CD8-positive, alpha-beta memory T cell (primary cell): ENCODE data around the gene PDK1. TPM values are rescaled to one million over a fixed set of nuclear protein-coding genes. Genes with fewer than 3 reads are reported as not detected.

Source experiments
- CTCF ChIA-PET: fragments of 350-600 bp; sonication (Branson Sonifier 250); formaldehyde crosslinking; loops from one replicate; lab custom pipeline; 2021; ENCODE audit warnings: antibody characterized with exemption; lab: Charles Lee
- POLR2A ChIA-PET: fragments of 350-600 bp; sonication (Branson Sonifier 250); formaldehyde crosslinking; loops from one replicate; lab custom pipeline; 2021; ENCODE audit warnings: antibody characterized with exemption; lab: Charles Lee
- DNase-seq, 5 donors: peaks; one replicate each; pipeline versions ENCODE4 v3.0.0 to v3.0.0-alpha.2; 2020 to 2022; ENCODE audit warnings: mixed read lengths in 1 of 5
- H3K27ac ChIP-seq: one replicate; pipeline ENCODE4 v1.7.0; 2013; ENCODE audit warnings: low read depth, mild to moderate bottlenecking, low read length, moderate library complexity
- H3K27me3 ChIP-seq: 2 replicates; pipeline ENCODE4 v1.7.0; 2013; ENCODE audit warnings: low read length, mild to moderate bottlenecking; ENCODE audit not compliant: insufficient read depth, poor library complexity, severe bottlenecking
- H3K36me3 ChIP-seq: 2 replicates; pipeline ENCODE4 v1.7.0; 2013; ENCODE audit warnings: mild to moderate bottlenecking, low read length, moderate library complexity; ENCODE audit not compliant: insufficient read depth
- H3K4me1 ChIP-seq: 2 replicates; pipeline ENCODE4 v1.7.0; 2013; ENCODE audit warnings: mild to moderate bottlenecking, low read length, moderate library complexity; ENCODE audit not compliant: insufficient read depth
- H3K4me3 ChIP-seq: 2 replicates; pipeline ENCODE4 v1.7.0; 2013; ENCODE audit warnings: mild to moderate bottlenecking, low read length
- H3K9me3 ChIP-seq: 2 replicates; pipeline ENCODE4 v1.7.0; 2013; ENCODE audit warnings: mild to moderate bottlenecking, low read length
- H3K27ac Mint-ChIP-seq, 8 donors: one replicate each; pipeline ENCODE4 v1.8.0; 2020 to 2021; ENCODE audit warnings: mixed read lengths in 8 of 8, mild to moderate bottlenecking in 6 of 8, inconsistent platforms in 3 of 8, moderate library complexity in 3 of 8
- H3K27me3 Mint-ChIP-seq, 2 donors: one replicate each; pipeline ENCODE4 v1.8.0; 2020 to 2021; ENCODE audit warnings: mixed read lengths in 2 of 2, mild to moderate bottlenecking in 1 of 2, moderate library complexity in 1 of 2
- H3K36me3 Mint-ChIP-seq, 3 donors: one replicate each; pipeline ENCODE4 v1.8.0; 2020 to 2021; ENCODE audit warnings: mixed read lengths in 3 of 3, inconsistent platforms in 1 of 3, mild to moderate bottlenecking in 1 of 3
- H3K4me1 Mint-ChIP-seq, 3 donors: one replicate each; pipeline ENCODE4 v1.8.0; 2020 to 2021; ENCODE audit warnings: mixed read lengths in 3 of 3, inconsistent platforms in 1 of 3, mild to moderate bottlenecking in 1 of 3
- H3K4me3 Mint-ChIP-seq, 7 donors: one replicate each; pipeline ENCODE4 v1.8.0; 2020 to 2021; ENCODE audit warnings: mixed read lengths in 7 of 7, mild to moderate bottlenecking in 6 of 7, moderate library complexity in 4 of 7, inconsistent platforms in 2 of 7
- H3K9me3 Mint-ChIP-seq, 5 donors: one replicate each; pipeline ENCODE4 v1.8.0; 2020 to 2022; ENCODE audit warnings: mixed read lengths in 5 of 5, mild to moderate bottlenecking in 3 of 5, moderate library complexity in 2 of 5, inconsistent platforms in 1 of 5
- polyA plus RNA-seq: library from polyadenylated mRNA; unstranded; fragments of 300-500 nt; fragmentation: Illumina TruSeq; gene quantifications from one replicate; pipeline ENCODE4 v1.2.3, GENCODE V29; 2021
- total RNA-seq, 2 experiments: library from RNA; stranded (reverse); gene quantifications; one replicate each; pipeline ENCODE4 v1.2.3, GENCODE V29; 2021

PDK1 gene
- total and polyA plus RNA-seq, 3 experiments from 2014 or later = 12.6 to 15.5 (median 15.5) TPM

DNA sequence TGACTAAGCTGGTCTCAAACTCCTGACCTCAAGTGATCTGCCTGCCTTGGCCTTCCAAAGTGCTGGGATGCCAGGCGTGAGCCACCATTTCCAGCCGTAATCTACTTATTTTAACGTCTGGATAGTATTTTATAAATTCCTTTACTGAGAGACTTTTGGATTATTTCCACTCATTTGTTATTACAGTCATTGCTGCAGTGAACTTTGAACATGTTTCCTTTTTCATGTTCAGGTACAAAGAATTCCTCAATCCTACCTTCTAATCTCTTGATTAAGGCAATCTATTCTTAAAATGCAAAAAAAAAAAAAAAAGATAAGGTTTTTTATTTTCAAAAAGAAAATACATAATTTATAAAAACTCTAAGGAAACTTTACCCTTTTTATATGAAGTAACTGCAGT, 78.6 kb downstream of the PDK1 start:
- Mint-ChIP-seq H3K4me1 (no peaks in the 10 kb centered on the region), H3K27ac (no peak overlapping the region), H3K9me3 (no peaks in the 10 kb centered on the region), H3K4me3 (no peak overlapping the region), H3K36me3 (peaks cover 0 to 2% (median 1%) of the 10 kb centered on the region in 3 donors), H3K27me3 (peaks cover 8 to 16% of the 10 kb centered on the region in 2 donors)
- no peaks in the 10 kb centered on the region for H3K27me3 ChIP-seq
- ChIA-PET POLR2A (no interaction called here), CTCF (no interaction called here)
- H3K4me3 ChIP-seq = no peak overlapping the region
- no peaks in the 10 kb centered on the region for H3K36me3 ChIP-seq
- no peak overlapping the region for H3K27ac ChIP-seq
- no peaks in the 10 kb centered on the region for H3K4me1 ChIP-seq
- DNase-seq = no peak
- H3K9me3 ChIP-seq = no peaks in the 10 kb centered on the region

GRCh38 chr2:172635548-172635947, 79.7 kb downstream of the PDK1 start:
- CTCF ChIA-PET = no interaction called here
- no peak overlapping the region for H3K4me3 ChIP-seq

DNA sequence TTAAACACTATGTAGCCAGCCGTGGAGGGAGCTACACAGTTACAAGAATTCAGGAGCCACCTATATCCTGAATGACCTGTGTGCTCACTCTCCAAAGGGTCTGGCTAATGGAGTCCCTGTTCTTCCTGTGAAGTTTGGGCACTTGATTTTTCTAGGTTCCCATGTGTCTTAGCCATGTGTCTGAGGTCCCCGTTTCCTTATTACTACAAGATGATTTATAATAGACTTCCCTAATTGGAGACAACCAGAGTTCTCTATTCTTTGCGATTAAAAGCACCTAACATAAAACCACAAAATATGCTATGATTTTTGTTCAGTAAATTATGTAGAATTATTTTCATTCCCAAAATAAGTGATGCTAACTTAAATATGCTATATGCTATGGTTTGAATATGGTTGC, 83.4 kb downstream of the PDK1 start:
- no peaks in the 10 kb centered on the region for H3K27me3 ChIP-seq
- DNase-seq = no peak
- H3K27ac Mint-ChIP-seq = no peak overlapping the region

More at GRCh38 chr2:172635548-172635947, 79.7 kb downstream of the PDK1 start:
- H3K27ac ChIP-seq = no peak overlapping the region
- Mint-ChIP-seq H3K36me3 (peaks cover 0 to 1% (median 0%) of the 10 kb centered on the region in 3 donors), H3K9me3 (no peaks in the 10 kb centered on the region), H3K4me3 (no peak overlapping the region), H3K4me1 (no peaks in the 10 kb centered on the region), H3K27ac (peak overlapping the region in 1 of 8 donors; percentile 43), H3K27me3 (peaks cover 6 to 16% of the 10 kb centered on the region in 2 donors)
- no peaks in the 10 kb centered on the region for H3K27me3 ChIP-seq
- POLR2A ChIA-PET = no interaction called here
- H3K36me3 ChIP-seq = no peaks in the 10 kb centered on the region
- H3K9me3 ChIP-seq = no peaks in the 10 kb centered on the region
- no peak for DNase-seq
- no peaks in the 10 kb centered on the region for H3K4me1 ChIP-seq

DNA sequence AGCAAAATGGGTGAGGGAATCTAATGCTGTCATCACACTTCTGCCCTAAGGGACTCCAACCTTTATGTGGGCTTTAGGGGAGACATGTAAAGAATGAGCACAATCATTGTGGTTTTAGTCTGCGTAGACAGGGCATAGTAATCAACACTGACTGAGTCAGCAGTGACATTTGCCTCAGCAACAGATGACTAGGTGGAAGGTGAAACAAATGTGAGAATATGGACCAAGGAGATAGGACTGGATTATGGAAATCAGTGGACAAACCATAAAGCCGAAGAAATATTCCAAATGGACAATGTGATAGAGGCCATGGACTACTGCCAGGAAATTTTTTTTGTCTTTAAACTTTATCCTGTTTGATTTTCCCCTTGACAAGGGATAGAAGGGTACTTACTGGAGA, 83.9 kb downstream of the PDK1 start:
- no peak for DNase-seq
- no peaks in the 10 kb centered on the region for H3K4me1 ChIP-seq
- H3K27me3 ChIP-seq = no peaks in the 10 kb centered on the region
- no peaks in the 10 kb centered on the region for H3K9me3 ChIP-seq
- no peak overlapping the region for H3K4me3 ChIP-seq
- Mint-ChIP-seq H3K4me1 (no peaks in the 10 kb centered on the region), H3K36me3 (peaks cover 0 to 3% (median 2%) of the 10 kb centered on the region in 3 donors), H3K9me3 (peaks cover 0 to 2% (median 0%) of the 10 kb centered on the region in 5 donors), H3K27me3 (peaks cover 10 to 31% of the 10 kb centered on the region in 2 donors), H3K4me3 (no peak overlapping the region), H3K27ac (no peak overlapping the region)
- no peaks in the 10 kb centered on the region for H3K36me3 ChIP-seq
- no peak overlapping the region for H3K27ac ChIP-seq
- CTCF ChIA-PET = no interaction called here
- POLR2A ChIA-PET = no interaction called here

More for the DNA sequence above, 83.4 kb downstream of the PDK1 start:
- Histone ChIP-seq H3K36me3 (no peaks in the 10 kb centered on the region), H3K9me3 (no peaks in the 10 kb centered on the region), H3K4me3 (no peak overlapping the region), H3K27ac (no peak overlapping the region), H3K4me1 (no peaks in the 10 kb centered on the region)
- ChIA-PET POLR2A (no interaction called here), CTCF (no interaction called here)
- Mint-ChIP-seq H3K4me3 (no peak overlapping the region), H3K27me3 (peaks cover 10 to 25% of the 10 kb centered on the region in 2 donors), H3K9me3 (peaks cover 0 to 2% (median 0%) of the 10 kb centered on the region in 5 donors), H3K36me3 (peaks cover 0 to 3% (median 2%) of the 10 kb centered on the region in 3 donors), H3K4me1 (no peaks in the 10 kb centered on the region)

DNA sequence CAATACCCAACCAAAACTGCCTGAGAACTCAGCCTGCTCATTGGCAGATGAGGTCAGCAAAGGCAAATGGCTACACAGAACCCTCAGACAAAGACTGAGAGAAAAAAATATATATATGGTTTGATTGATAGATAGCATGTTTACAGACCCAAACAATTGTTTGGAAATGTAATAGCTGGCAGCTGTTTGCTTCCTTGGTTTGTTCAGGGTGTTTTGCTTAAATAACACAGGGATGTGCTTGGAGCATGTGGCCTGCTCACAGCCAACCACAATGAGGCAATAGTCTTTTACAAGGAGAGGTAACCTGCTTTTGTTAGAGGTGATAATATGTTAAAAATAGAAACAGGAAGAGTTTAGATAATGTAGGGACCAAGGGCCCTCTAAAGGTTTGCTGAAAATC, 84.5 kb downstream of the PDK1 start:
- no peak overlapping the region for H3K27ac ChIP-seq
- H3K36me3 ChIP-seq = no peaks in the 10 kb centered on the region
- no peaks in the 10 kb centered on the region for H3K4me1 Mint-ChIP-seq
- peak overlapping the region in 1 of 8 donors; percentile 59 for H3K27ac Mint-ChIP-seq
- H3K36me3 Mint-ChIP-seq = peaks cover 0 to 3% (median 1%) of the 10 kb centered on the region in 3 donors
- H3K27me3 Mint-ChIP-seq = peaks cover 10 to 32% of the 10 kb centered on the region in 2 donors
- no peaks in the 10 kb centered on the region for H3K4me1 ChIP-seq
- H3K4me3 Mint-ChIP-seq = no peak overlapping the region
- no peak for DNase-seq
- no peak overlapping the region for H3K4me3 ChIP-seq
- no peaks in the 10 kb centered on the region for H3K27me3 ChIP-seq
- peaks cover 0 to 2% (median 0%) of the 10 kb centered on the region in 5 donors for H3K9me3 Mint-ChIP-seq
- no peaks in the 10 kb centered on the region for H3K9me3 ChIP-seq
- POLR2A ChIA-PET = no interaction called here
- CTCF ChIA-PET = no interaction called here

DNA sequence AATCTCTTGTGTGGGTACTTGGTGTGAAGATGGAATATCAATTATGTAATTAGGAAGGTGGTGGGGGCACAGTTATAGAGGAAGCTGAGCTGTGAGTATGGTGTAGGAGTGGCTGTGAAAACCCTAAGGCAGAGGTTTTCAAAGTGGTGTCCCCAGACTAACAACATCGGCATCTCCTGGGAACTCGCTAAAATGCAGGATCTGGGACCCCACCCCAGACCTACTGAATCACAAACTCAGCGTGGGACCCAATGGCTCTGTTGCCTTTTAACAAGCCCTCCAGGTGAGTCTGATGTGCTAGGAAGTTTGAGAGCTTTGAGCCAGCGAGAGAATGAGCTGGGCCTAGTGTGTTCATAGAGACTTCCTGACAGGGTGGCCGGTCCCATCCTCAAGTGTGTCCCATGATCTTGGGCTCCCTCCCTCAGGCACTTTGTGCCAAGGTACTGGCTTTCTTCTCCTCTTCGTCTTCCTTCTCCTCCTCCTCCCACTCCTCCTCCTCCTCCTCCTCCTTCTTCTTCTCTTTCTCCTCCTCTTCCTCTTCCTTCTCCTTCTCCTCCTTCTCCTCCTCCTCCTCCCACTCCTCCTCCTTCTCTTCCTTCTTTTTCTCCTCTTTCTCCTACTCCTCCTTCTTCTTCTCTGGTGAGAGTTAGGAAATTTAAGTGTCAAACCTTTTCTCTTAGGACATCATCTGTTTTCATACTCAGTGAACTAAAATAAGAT, 86.6 kb downstream of the PDK1 start:
- H3K36me3 Mint-ChIP-seq = peaks cover 0 to 14% (median 1%) of the 10 kb centered on the region in 3 donors
- no peak overlapping the region for H3K4me3 Mint-ChIP-seq
- Histone ChIP-seq H3K9me3 (no peaks in the 10 kb centered on the region), H3K27ac (no peak overlapping the region), H3K36me3 (no peaks in the 10 kb centered on the region), H3K27me3 (no peaks in the 10 kb centered on the region), H3K4me1 (no peaks in the 10 kb centered on the region), H3K4me3 (no peak overlapping the region)
- H3K27ac Mint-ChIP-seq = no peak overlapping the region
- H3K9me3 Mint-ChIP-seq = peaks cover 0 to 10% (median 2%) of the 10 kb centered on the region in 5 donors
- CTCF ChIA-PET = no interaction called here
- H3K4me1 Mint-ChIP-seq = no peaks in the 10 kb centered on the region
- POLR2A ChIA-PET = no interaction called here
- peaks cover 6 to 30% of the 10 kb centered on the region in 2 donors for H3K27me3 Mint-ChIP-seq
- DNase-seq = no peak

DNA sequence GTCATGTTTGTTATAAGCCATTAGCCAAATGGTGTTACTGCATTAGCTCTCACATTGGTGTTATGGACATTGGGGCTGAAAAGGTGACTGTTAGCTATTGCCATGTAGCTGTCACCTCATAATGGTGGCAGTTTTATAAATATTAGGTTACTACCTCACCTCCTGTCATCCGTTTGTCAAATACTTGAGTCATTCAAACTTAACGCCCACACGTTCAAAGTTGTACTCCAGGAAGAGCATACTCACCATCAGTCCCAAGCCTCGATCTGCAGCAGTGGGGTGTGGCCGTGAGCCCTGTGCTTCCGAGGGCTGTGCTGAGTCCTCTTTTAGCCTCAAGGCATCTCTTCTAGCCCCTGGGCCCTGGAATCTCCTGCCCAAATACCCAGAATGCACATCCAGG, 87.3 kb downstream of the PDK1 start:
- H3K27me3 Mint-ChIP-seq = peaks cover 9 to 37% of the 10 kb centered on the region in 2 donors
- no peak overlapping the region for H3K27ac Mint-ChIP-seq
- ChIA-PET CTCF (no interaction called here), POLR2A (no interaction called here)
- no peaks in the 10 kb centered on the region for H3K36me3 ChIP-seq
- H3K9me3 Mint-ChIP-seq = peaks cover 3 to 11% (median 7%) of the 10 kb centered on the region in 5 donors
- no peaks in the 10 kb centered on the region for H3K9me3 ChIP-seq
- H3K4me3 ChIP-seq = no peak overlapping the region
- H3K27ac ChIP-seq = no peak overlapping the region
- no peaks in the 10 kb centered on the region for H3K27me3 ChIP-seq
- H3K4me1 ChIP-seq = no peaks in the 10 kb centered on the region
- H3K36me3 Mint-ChIP-seq = peaks cover 0 to 20% (median 1%) of the 10 kb centered on the region in 3 donors
- no peak overlapping the region for H3K4me3 Mint-ChIP-seq
- H3K4me1 Mint-ChIP-seq = no peaks in the 10 kb centered on the region
- no peak for DNase-seq

- no peaks in the 10 kb centered on the region for H3K4me1 Mint-ChIP-seq
- Histone ChIP-seq H3K4me3 (no peak overlapping the region), H3K27me3 (no peaks in the 10 kb centered on the region), H3K4me1 (no peaks in the 10 kb centered on the region), H3K36me3 (no peaks in the 10 kb centered on the region), H3K27ac (no peak overlapping the region), H3K9me3 (no peaks in the 10 kb centered on the region)
- no peak for DNase-seq
- H3K4me3 Mint-ChIP-seq = no peak overlapping the region
- peaks cover 10 to 28% (median 21%) of the 10 kb centered on the region in 5 donors for H3K9me3 Mint-ChIP-seq
- CTCF ChIA-PET = no interaction called here
- H3K36me3 Mint-ChIP-seq = peaks cover 0 to 24% (median 1%) of the 10 kb centered on the region in 3 donors
- H3K27me3 Mint-ChIP-seq = peaks cover 11 to 41% of the 10 kb centered on the region in 2 donors
- H3K27ac Mint-ChIP-seq = no peak overlapping the region
- POLR2A ChIA-PET = no interaction called here
Observed at GRCh38 chr2:172647439-172647838, 91.5 kb downstream of the PDK1 start.
